Gastrocnemius medialis (tissue), 4 donors: ENCODE measurements around the gene MAPK6. TPM values are rescaled to one million over a fixed set of nuclear protein-coding genes. Genes with fewer than 3 reads are reported as not detected.
A peak's percentile ranks its signal among the peaks of the same experiment; 100 is the strongest.

ENCODE experiments used
- ATAC-seq, 2 donors: fragments of 150-250 bp; one replicate each; pipeline ENCODE4 v1.9.1; 2016
- DNase-seq, 2 donors: peaks; one replicate each; pipeline ENCODE4 v3.0.0-alpha.2; 2019
- H3K27ac ChIP-seq, 4 donors: fragments of 200-600 bp; sonication (generic); 1 replicate in 1 of 4; 2 replicates in 3 of 4; pipeline ENCODE4 v1.5.1; 2016 to 2018; ENCODE audit warnings: mild to moderate bottlenecking in 2 of 4, moderate library complexity in 1 of 4
- H3K27me3 ChIP-seq, 3 donors: fragments of 200-600 bp; sonication (generic) in 2 of 3; 1 replicate in 1 of 3; 2 replicates in 2 of 3; pipeline versions ENCODE4 v1.5.1 to v1.6.0; 2016 to 2019; ENCODE audit warnings: mild to moderate bottlenecking in 1 of 3, moderate library complexity in 1 of 3
- H3K36me3 ChIP-seq, 2 donors: fragments of 200-600 bp; sonication (generic) in 1 of 2; one replicate each; pipeline ENCODE4 v1.5.1; 2017 to 2018
- H3K4me1 ChIP-seq, 2 donors: fragments of 200-600 bp; sonication (generic) in 1 of 2; one replicate each; pipeline ENCODE4 v1.5.1; 2016 to 2017; ENCODE audit warnings: mild to moderate bottlenecking in 2 of 2
- H3K4me3 ChIP-seq, 4 donors: fragments of 200-600 bp; sonication (generic) in 3 of 4; 1 replicate in 1 of 4; 2 replicates in 3 of 4; pipeline ENCODE4 v1.5.1; 2016 to 2019; ENCODE audit warnings: mild to moderate bottlenecking in 2 of 4
- H3K9me3 ChIP-seq, 3 donors: fragments of 200-600 bp; sonication (generic) in 2 of 3; 1 replicate in 1 of 3; 2 replicates in 2 of 3; pipeline ENCODE4 v1.5.1; 2016 to 2019
- CTCF ChIP-seq, 5 experiments: fragments of 450-650 bp in 3 of 5; fragments of 200-600 bp in 2 of 5; sonication (generic) in 2 of 5; IDR thresholded peaks in 4 of 5; conservative IDR thresholded peaks in 1 of 5; 1 replicate in 4 of 5; 2 replicates in 1 of 5; pipeline ENCODE4 v1.5.1; 2016 to 2019; ENCODE audit warnings: antibody characterized with exemption in 5 of 5, mild to moderate bottlenecking in 3 of 5, moderate library complexity in 3 of 5
- POLR2A ChIP-seq, 2 donors: fragments of 450-650 bp; IDR thresholded peaks; one replicate each; pipeline ENCODE4 v1.6.1; 2017; ENCODE audit warnings: antibody characterized with exemption in 2 of 2, mild to moderate bottlenecking in 2 of 2, moderate library complexity in 2 of 2
- in situ Hi-C, 4 donors: fragments of 200-750 bp; cut with MboI; loops; one replicate each; pipeline versions ENCODE4 v1.15.0 to v1.8.0; 2017; ENCODE audit warnings: low sequenced_read_pairs in 4 of 4
- intact Hi-C: fragments of 100-400 bp; cut with DNase I; formaldehyde crosslinking; loops from one replicate; pipeline ENCODE4 v1.15.1; 2023; ENCODE audit warnings: low total_unique reads
- total RNA-seq, 4 donors: library from RNA; depleted of rRNA; stranded (reverse); fragments of >200 nt; gene quantifications; one replicate each; pipeline versions ENCODE4 v1.1.0 to v1.2.3, GENCODE V29; 2016

Gene MAPK6
- total RNA-seq, 4 donors from 2014 or later: 47.6 to 84.4 (median 56.4) TPM

GRCh38 chr15:52008359-52008697 is 10.7 kb upstream of the MAPK6 start:
- DNase-seq (no peak), ATAC-seq (no peak)
- in situ Hi-C loops (no loop called here), intact Hi-C loops (no loop called here)
- no peak for TF ChIP-seq POLR2A (IDR thresholded peaks at IDR 0.05)
- TF ChIP-seq CTCF (IDR thresholded peaks at IDR 0.05 in 4 of 5, conservative IDR thresholded peaks at IDR 0.05 in 1 of 5): no peak
- Histone ChIP-seq H3K27me3 (no peaks in the 10 kb centered on the region), H3K9me3 (no peaks in the 10 kb centered on the region), H3K4me3 (no peak overlapping the region), H3K4me1 (peaks cover 0 to 36% of the 10 kb centered on the region in 2 donors), H3K36me3 (no peaks in the 10 kb centered on the region), H3K27ac (no peak overlapping the region)

- Histone ChIP-seq H3K27ac (no peak overlapping the region), H3K4me1 (peaks cover 0 to 36% of the 10 kb centered on the region in 2 donors), H3K27me3 (no peaks in the 10 kb centered on the region), H3K9me3 (no peaks in the 10 kb centered on the region), H3K4me3 (no peak overlapping the region), H3K36me3 (no peaks in the 10 kb centered on the region)
- in situ Hi-C loops (no loop called here), intact Hi-C loops (no loop called here)
- TF ChIP-seq POLR2A (IDR thresholded peaks at IDR 0.05) (no peak), CTCF (IDR thresholded peaks at IDR 0.05 in 4 of 5, conservative IDR thresholded peaks at IDR 0.05 in 1 of 5) (no peak)
- no peak for ATAC-seq
- no peak for DNase-seq
These were observed 10.2 kb upstream of the MAPK6 start for GRCh38 chr15:52008698-52009434.

- TF ChIP-seq CTCF (IDR thresholded peaks at IDR 0.05 in 4 of 5, conservative IDR thresholded peaks at IDR 0.05 in 1 of 5): no peak
- no peak for TF ChIP-seq POLR2A (IDR thresholded peaks at IDR 0.05)
- intact Hi-C loops: no loop called here
- DNase-seq (peak; percentile 62 to 67), ATAC-seq (peak; percentile 81 to 90)
- in situ Hi-C loops: no loop called here
- Histone ChIP-seq H3K4me1 (peaks cover 0 to 35% of the 10 kb centered on the region in 2 donors), H3K36me3 (no peaks in the 10 kb centered on the region), H3K9me3 (no peaks in the 10 kb centered on the region), H3K27me3 (no peaks in the 10 kb centered on the region), H3K4me3 (no peak overlapping the region), H3K27ac (peak overlapping the region; percentile 26 to 83 (median 50))
These were observed 8.1 kb upstream of the MAPK6 start for GRCh38 chr15:52010633-52011595.

- ATAC-seq: peak; percentile 55 to 63
- intact Hi-C loops (no loop called here), in situ Hi-C loops (no loop called here)
- TF ChIP-seq POLR2A (IDR thresholded peaks at IDR 0.05): no peak
- no peak for TF ChIP-seq CTCF (IDR thresholded peaks at IDR 0.05 in 4 of 5, conservative IDR thresholded peaks at IDR 0.05 in 1 of 5)
- H3K4me3 ChIP-seq: no peak overlapping the region
- peak overlapping the region; percentile 26 to 83 (median 50) for H3K27ac ChIP-seq
- peaks cover 0 to 27% of the 10 kb centered on the region in 2 donors for H3K4me1 ChIP-seq
- no peaks in the 10 kb centered on the region for H3K36me3 ChIP-seq
- no peak for DNase-seq
- H3K9me3 ChIP-seq: no peaks in the 10 kb centered on the region
- no peaks in the 10 kb centered on the region for H3K27me3 ChIP-seq
These were observed 7.3 kb upstream of the MAPK6 start for GRCh38 chr15:52011711-52012144.
